Caco-2 (cell line): ENCODE data around the gene RANBP3. TPM values are rescaled to one million over a fixed set of nuclear protein-coding genes. Genes with fewer than 3 reads are reported as not detected.

Experiments used
- BruUV-seq: library from RNA; stranded (reverse); fragments of 400-500 nt; replicated peaks from 2 replicates; lab custom pipeline; 2021; lab: Mats Ljungman, UMichigan
- CTCF ChIA-PET: fragments of 300-600 bp; sonication (Branson Sonifier 250); formaldehyde crosslinking; loops from one replicate; lab custom pipeline; 2022; ENCODE audit warnings: antibody characterized with exemption; lab: Charles Lee
- POLR2A ChIA-PET: fragments of 300-600 bp; sonication (Branson Sonifier 250); formaldehyde crosslinking; loops from one replicate; lab custom pipeline; 2022; ENCODE audit warnings: antibody characterized with exemption; lab: Charles Lee
- DNase-seq, 2 experiments: peaks; one replicate each; pipeline versions ENCODE4 v3.0.0 to v3.0.0-alpha.2; 2020 to 2022
- H3K27me3 ChIP-seq: replicated peaks from 2 replicates; pipeline ENCODE4 v1.6.0; 2011; ENCODE audit warnings: low read length; ENCODE audit not compliant: control insufficient read depth, insufficient read depth
- H3K36me3 ChIP-seq: 2 replicates; pipeline ENCODE4 v1.5.1; 2011; ENCODE audit warnings: low read length; ENCODE audit not compliant: control insufficient read depth, insufficient read depth
- H3K4me1 ChIP-seq: fragments of 250-450 bp; sonication (Bioruptor Pico); 2 replicates; pipeline ENCODE4 v1.5.1; 2020; ENCODE audit warnings: mild to moderate bottlenecking
- H3K4me3 ChIP-seq: 2 replicates; pipeline ENCODE4 v1.5.1; 2011; ENCODE audit warnings: low read depth, mild to moderate bottlenecking, control low read depth, low read length
- H3K9me3 ChIP-seq: fragments of 250-450 bp; sonication (Bioruptor Pico); 2 replicates; pipeline ENCODE4 v1.5.1; 2020; ENCODE audit warnings: mild to moderate bottlenecking, moderate library complexity
- H3K27ac Mint-ChIP-seq: one replicate; pipeline ENCODE4 v1.8.0; 2022; ENCODE audit warnings: mixed read lengths; ENCODE audit not compliant: unreplicated experiment
- H3K27me3 Mint-ChIP-seq: one replicate; pipeline ENCODE4 v1.8.0; 2022; ENCODE audit warnings: mixed read lengths; ENCODE audit not compliant: insufficient read depth, unreplicated experiment
- H3K36me3 Mint-ChIP-seq: one replicate; pipeline ENCODE4 v1.8.0; 2022; ENCODE audit warnings: mild to moderate bottlenecking, mixed read lengths; ENCODE audit not compliant: insufficient read depth, unreplicated experiment
- H3K4me1 Mint-ChIP-seq: one replicate; pipeline ENCODE4 v1.8.0; 2022; ENCODE audit warnings: low read depth, mixed read lengths; ENCODE audit not compliant: unreplicated experiment
- H3K4me3 Mint-ChIP-seq: one replicate; pipeline ENCODE4 v1.8.0; 2022; ENCODE audit warnings: mild to moderate bottlenecking, moderate library complexity, mixed read lengths; ENCODE audit not compliant: unreplicated experiment
- H3K9me3 Mint-ChIP-seq: one replicate; pipeline ENCODE4 v1.8.0; 2022; ENCODE audit warnings: mixed read lengths; ENCODE audit not compliant: unreplicated experiment
- CTCF ChIP-seq, 2 experiments: fragments of 200-600 bp in 1 of 2; IDR thresholded peaks; 1 replicate in 1 of 2; 2 replicates in 1 of 2; pipeline versions ENCODE4 v1.5.1 to v1.8.0; 2011 to 2022; ENCODE audit warnings: antibody characterized with exemption in 1 of 2, control low read depth in 1 of 2, inconsistent platforms in 1 of 2, low read depth in 1 of 2, low read length in 1 of 2, mild to moderate bottlenecking in 1 of 2, moderate library complexity in 1 of 2; ENCODE audit not compliant: insufficient read depth in 1 of 2, severe bottlenecking in 1 of 2, unreplicated experiment in 1 of 2
- intact Hi-C: fragments of 100-400 bp; cut with micrococcal nuclease; formaldehyde crosslinking; loops from one replicate; pipeline ENCODE4 v1.10.0; 2022; ENCODE audit not compliant: unreplicated experiment
- total RNA-seq: library from RNA; stranded (reverse); gene quantifications from 2 replicates; pipeline ENCODE4 v1.2.3, GENCODE V29; 2022

RANBP3 gene
- total RNA-seq, 1 experiment from 2014 or later = 90.4 TPM

- BruUV-seq = no TSS peak
- Mint-ChIP-seq H3K27ac (no peak overlapping the region), H3K9me3 (no peaks in the 10 kb centered on the region), H3K4me1 (peaks cover 24% of the 10 kb centered on the region), H3K36me3 (peaks cover 26% of the 10 kb centered on the region), H3K27me3 (no peaks in the 10 kb centered on the region), H3K4me3 (no peak overlapping the region)
- ChIA-PET CTCF (interaction anchor here (0.6 kb wide), 1 partner anchor 14 kb away, joined by 3 read pairs; no protein-coding TSS in a partner anchor), POLR2A (no interaction called here)
- intact Hi-C loops = no loop called here
- Histone ChIP-seq H3K9me3 (no peaks in the 10 kb centered on the region), H3K36me3 (no peaks in the 10 kb centered on the region; the same call in none of the 2 replicates), H3K4me3 (no peak overlapping the region), H3K27me3 (no peaks in the 10 kb centered on the region), H3K4me1 (peaks cover 26% of the 10 kb centered on the region)
- DNase-seq = no peak
- no peak for TF ChIP-seq CTCF (IDR thresholded peaks at IDR 0.05; ENCODE audit: insufficient read depth in 1 of 2, low read depth in 1 of 2, low read length in 1 of 2, severe bottlenecking in 1 of 2, unreplicated experiment in 1 of 2)
Measured at GRCh38 chr19:5973376-5973775, 4.6 kb downstream of the RANBP3 start.

- peaks cover 30% of the 10 kb centered on the region for H3K4me1 ChIP-seq
- TF ChIP-seq CTCF (IDR thresholded peaks at IDR 0.05; ENCODE audit: insufficient read depth in 1 of 2, low read depth in 1 of 2, low read length in 1 of 2, severe bottlenecking in 1 of 2, unreplicated experiment in 1 of 2) = no peak
- H3K4me3 ChIP-seq = no peak overlapping the region
- CTCF ChIA-PET = interaction anchor here (0.6 kb wide), 1 partner anchor 79 kb away, joined by 4 read pairs; no protein-coding TSS in a partner anchor
- Mint-ChIP-seq H3K4me3 (no peak overlapping the region), H3K27ac (no peak overlapping the region), H3K9me3 (no peaks in the 10 kb centered on the region), H3K27me3 (no peaks in the 10 kb centered on the region), H3K4me1 (peaks cover 31% of the 10 kb centered on the region), H3K36me3 (peaks cover 25% of the 10 kb centered on the region)
- intact Hi-C loops = no loop called here
- DNase-seq = no peak
- no peaks in the 10 kb centered on the region for H3K27me3 ChIP-seq
- H3K36me3 ChIP-seq = no peaks in the 10 kb centered on the region; the same call in none of the 2 replicates
- no peaks in the 10 kb centered on the region for H3K9me3 ChIP-seq
- no TSS peak for BruUV-seq
- POLR2A ChIA-PET = no interaction called here
Measured at GRCh38 chr19:5972355-5972731, 5.6 kb downstream of the RANBP3 start.

- BruUV-seq = no TSS peak
- Mint-ChIP-seq H3K27ac (no peak overlapping the region), H3K9me3 (no peaks in the 10 kb centered on the region), H3K4me3 (no peak overlapping the region), H3K27me3 (no peaks in the 10 kb centered on the region), H3K36me3 (peaks cover 27% of the 10 kb centered on the region), H3K4me1 (peaks cover 31% of the 10 kb centered on the region)
- no peak for DNase-seq
- Histone ChIP-seq H3K36me3 (no peaks in the 10 kb centered on the region; the same call in none of the 2 replicates), H3K9me3 (no peaks in the 10 kb centered on the region), H3K4me1 (peaks cover 30% of the 10 kb centered on the region), H3K27me3 (no peaks in the 10 kb centered on the region), H3K4me3 (no peak overlapping the region)
- ChIA-PET CTCF (interaction anchor here (0.6 to 1.4 kb wide), 2 partner anchors 79 to 168 kb away, joined by 3 to 4 read pairs; no protein-coding TSS in a partner anchor), POLR2A (no interaction called here)
- intact Hi-C loops = no loop called here
- TF ChIP-seq CTCF (IDR thresholded peaks at IDR 0.05; ENCODE audit: insufficient read depth in 1 of 2, low read depth in 1 of 2, low read length in 1 of 2, severe bottlenecking in 1 of 2, unreplicated experiment in 1 of 2) = no peak
Measured at GRCh38 chr19:5971714-5972354, 6.1 kb downstream of the RANBP3 start.
